Type B pancreatic cell (in vitro differentiated cells): ENCODE results near the gene CPSF4. TPM values are rescaled to one million over a fixed set of nuclear protein-coding genes. Genes with fewer than 3 reads are reported as not detected.

ENCODE experiments used
- DNase-seq: peaks from one replicate; pipeline ENCODE4 v3.0.0; 2021; ENCODE audit warnings: mixed read lengths; ENCODE audit not compliant: unreplicated experiment; ENCODE audit errors: extremely low spot score
- H3K27ac Mint-ChIP-seq: 2 replicates; pipeline ENCODE4 v1.8.0; 2021; ENCODE audit warnings: mild to moderate bottlenecking, mixed read lengths
- H3K27me3 Mint-ChIP-seq: 2 replicates; pipeline ENCODE4 v1.8.0; 2021; ENCODE audit warnings: mixed read lengths
- H3K36me3 Mint-ChIP-seq: 2 replicates; pipeline ENCODE4 v1.8.0; 2021; ENCODE audit warnings: mixed read lengths
- H3K4me1 Mint-ChIP-seq: one replicate; pipeline ENCODE4 v1.8.0; 2021; ENCODE audit warnings: mixed read lengths; ENCODE audit not compliant: unreplicated experiment
- H3K4me3 Mint-ChIP-seq: 2 replicates; pipeline ENCODE4 v1.8.0; 2021; ENCODE audit warnings: mild to moderate bottlenecking, mixed read lengths
- H3K9me3 Mint-ChIP-seq: 2 replicates; pipeline ENCODE4 v1.8.0; 2021; ENCODE audit warnings: mixed read lengths
- total RNA-seq: library from RNA; stranded (reverse); gene quantifications from 2 replicates; pipeline ENCODE4 v1.2.1, GENCODE V29; 2021; ENCODE audit warnings: low replicate concordance
- TF ChIP-seq, protein P1 (sequence below): fragments of 200-600 bp; sonication (generic); conservative IDR thresholded peaks from 2 replicates; pipeline ENCODE4 v1.5.0; 2021; ENCODE audit warnings: antibody characterized with exemption, mild to moderate bottlenecking

CPSF4 gene
- total RNA-seq, 1 donor from 2014 or later = 64.1 TPM

DNA sequence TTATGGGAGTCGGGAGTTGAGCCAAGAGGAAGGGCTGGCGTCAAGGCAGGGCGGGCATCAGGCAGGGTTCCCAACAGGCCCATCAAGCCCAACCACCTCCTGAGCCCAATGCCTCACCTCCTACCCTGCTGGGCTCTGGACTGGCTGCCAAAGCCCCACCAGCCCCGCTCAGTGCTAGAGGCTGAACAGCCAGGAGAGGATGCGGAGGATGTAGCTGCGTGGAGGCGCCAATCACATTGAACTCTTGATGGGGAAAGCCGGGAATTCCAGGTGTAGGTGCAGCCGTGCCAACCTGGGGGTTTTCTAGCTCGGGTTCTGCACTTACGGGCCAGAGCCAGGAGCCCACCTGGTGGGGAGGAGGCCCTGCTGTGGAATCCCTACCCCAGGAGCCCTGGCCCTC lies 14.4 kb downstream of the CPSF4 start:
- H3K27me3 Mint-ChIP-seq = no peaks in the 10 kb centered on the region

DNA sequence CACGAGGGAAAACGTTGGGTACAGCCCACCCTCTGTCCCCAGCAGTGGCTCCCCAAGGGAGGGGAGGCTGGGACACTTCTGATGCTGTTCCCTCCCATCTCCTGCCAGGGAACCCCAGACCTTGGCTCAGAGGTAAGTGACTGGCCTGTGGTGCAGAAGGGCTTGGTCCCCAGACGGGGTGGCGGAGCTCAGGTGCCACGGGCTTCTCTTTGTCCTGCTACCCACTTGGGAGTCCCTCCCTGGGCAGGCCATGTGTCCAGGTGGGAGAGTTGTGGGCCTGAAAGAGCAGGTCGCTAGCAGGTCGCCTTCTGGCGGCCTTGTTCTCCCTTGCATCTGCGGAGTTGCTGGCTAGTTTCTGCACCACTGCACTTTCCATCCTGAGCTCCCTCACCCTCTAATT lies 17.1 kb downstream of the CPSF4 start:
- TF ChIP-seq, protein P1, sequence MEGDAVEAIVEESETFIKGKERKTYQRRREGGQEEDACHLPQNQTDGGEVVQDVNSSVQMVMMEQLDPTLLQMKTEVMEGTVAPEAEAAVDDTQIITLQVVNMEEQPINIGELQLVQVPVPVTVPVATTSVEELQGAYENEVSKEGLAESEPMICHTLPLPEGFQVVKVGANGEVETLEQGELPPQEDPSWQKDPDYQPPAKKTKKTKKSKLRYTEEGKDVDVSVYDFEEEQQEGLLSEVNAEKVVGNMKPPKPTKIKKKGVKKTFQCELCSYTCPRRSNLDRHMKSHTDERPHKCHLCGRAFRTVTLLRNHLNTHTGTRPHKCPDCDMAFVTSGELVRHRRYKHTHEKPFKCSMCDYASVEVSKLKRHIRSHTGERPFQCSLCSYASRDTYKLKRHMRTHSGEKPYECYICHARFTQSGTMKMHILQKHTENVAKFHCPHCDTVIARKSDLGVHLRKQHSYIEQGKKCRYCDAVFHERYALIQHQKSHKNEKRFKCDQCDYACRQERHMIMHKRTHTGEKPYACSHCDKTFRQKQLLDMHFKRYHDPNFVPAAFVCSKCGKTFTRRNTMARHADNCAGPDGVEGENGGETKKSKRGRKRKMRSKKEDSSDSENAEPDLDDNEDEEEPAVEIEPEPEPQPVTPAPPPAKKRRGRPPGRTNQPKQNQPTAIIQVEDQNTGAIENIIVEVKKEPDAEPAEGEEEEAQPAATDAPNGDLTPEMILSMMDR = no peak
- no peak overlapping the region for H3K27ac Mint-ChIP-seq

More for the DNA sequence above, 14.4 kb downstream of the CPSF4 start:
- no peaks in the 10 kb centered on the region for H3K9me3 Mint-ChIP-seq
- DNase-seq = no peak
- no peak overlapping the region for H3K4me3 Mint-ChIP-seq
- H3K36me3 Mint-ChIP-seq = peaks cover 8% of the 10 kb centered on the region
- no peak overlapping the region for H3K27ac Mint-ChIP-seq
- no peaks in the 10 kb centered on the region for H3K4me1 Mint-ChIP-seq
- TF ChIP-seq, protein P1 = no peak

DNA sequence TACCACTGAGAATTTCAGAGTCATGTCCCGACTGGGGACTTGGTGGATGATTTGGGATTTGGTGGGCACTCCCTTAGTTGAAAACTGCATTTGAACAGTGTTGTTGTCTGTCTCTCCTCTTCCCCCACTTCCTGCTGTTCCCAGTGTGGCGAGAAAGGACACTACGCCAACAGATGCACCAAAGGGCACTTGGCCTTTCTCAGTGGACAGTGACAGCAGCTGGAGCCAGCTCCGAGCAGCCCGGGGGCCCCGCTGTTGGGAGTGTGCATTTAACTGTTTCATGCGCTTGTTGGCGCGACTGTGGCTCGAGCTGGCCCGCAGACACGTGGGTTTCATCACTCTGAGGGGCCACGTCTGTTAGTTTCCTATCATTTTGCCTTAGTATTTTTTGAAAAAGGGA lies 17.5 kb downstream of the CPSF4 start:
- DNase-seq = no peak
- no peaks in the 10 kb centered on the region for H3K9me3 Mint-ChIP-seq
- peaks cover 20% of the 10 kb centered on the region for H3K36me3 Mint-ChIP-seq
- TF ChIP-seq, protein P1 = no peak
- no peaks in the 10 kb centered on the region for H3K27me3 Mint-ChIP-seq
- no peak overlapping the region for H3K27ac Mint-ChIP-seq
- H3K4me3 Mint-ChIP-seq = no peak overlapping the region
- peaks cover 7% of the 10 kb centered on the region for H3K4me1 Mint-ChIP-seq

More for the DNA sequence above, 17.1 kb downstream of the CPSF4 start:
- Mint-ChIP-seq H3K9me3 (no peaks in the 10 kb centered on the region), H3K27me3 (no peaks in the 10 kb centered on the region), H3K4me3 (no peak overlapping the region), H3K4me1 (peaks cover 7% of the 10 kb centered on the region), H3K36me3 (peaks cover 23% of the 10 kb centered on the region)
- no peak for DNase-seq

DNA sequence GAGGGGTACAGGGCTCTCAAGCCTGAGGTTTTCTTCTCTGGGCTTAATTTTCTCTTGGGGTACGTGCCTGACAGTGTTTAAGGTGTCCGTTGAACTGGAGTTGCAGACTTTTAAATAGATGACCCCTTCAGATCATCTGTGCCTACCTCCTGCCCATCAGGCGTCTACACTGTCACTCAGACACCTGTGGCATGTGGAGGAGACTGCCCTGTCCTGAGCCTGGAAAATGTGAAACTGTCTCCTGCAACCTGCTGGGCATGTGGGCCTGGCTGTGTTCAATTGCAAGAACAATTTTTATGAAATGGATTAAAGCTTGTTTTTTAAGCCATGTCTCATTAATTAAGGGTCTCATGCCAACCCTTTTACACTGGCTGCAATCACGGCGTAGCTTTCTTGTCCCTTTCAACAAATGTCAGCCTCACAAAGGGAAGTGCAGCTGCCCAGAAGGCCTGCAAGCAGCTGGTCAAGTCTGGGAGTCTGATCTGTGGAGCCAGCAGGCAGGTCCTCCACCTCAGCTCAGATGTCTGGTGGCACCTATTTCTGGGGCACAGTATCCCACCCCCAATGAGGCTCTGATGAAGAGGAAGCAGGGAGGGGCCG lies 18.4 kb downstream of the CPSF4 start:
- DNase-seq = no peak
- H3K9me3 Mint-ChIP-seq = no peaks in the 10 kb centered on the region
- no peaks in the 10 kb centered on the region for H3K27me3 Mint-ChIP-seq
- peaks cover 7% of the 10 kb centered on the region for H3K4me1 Mint-ChIP-seq
- TF ChIP-seq, protein P1 = no peak
- no peak overlapping the region for H3K27ac Mint-ChIP-seq
- H3K4me3 Mint-ChIP-seq = no peak overlapping the region
- H3K36me3 Mint-ChIP-seq = peaks cover 20% of the 10 kb centered on the region

DNA sequence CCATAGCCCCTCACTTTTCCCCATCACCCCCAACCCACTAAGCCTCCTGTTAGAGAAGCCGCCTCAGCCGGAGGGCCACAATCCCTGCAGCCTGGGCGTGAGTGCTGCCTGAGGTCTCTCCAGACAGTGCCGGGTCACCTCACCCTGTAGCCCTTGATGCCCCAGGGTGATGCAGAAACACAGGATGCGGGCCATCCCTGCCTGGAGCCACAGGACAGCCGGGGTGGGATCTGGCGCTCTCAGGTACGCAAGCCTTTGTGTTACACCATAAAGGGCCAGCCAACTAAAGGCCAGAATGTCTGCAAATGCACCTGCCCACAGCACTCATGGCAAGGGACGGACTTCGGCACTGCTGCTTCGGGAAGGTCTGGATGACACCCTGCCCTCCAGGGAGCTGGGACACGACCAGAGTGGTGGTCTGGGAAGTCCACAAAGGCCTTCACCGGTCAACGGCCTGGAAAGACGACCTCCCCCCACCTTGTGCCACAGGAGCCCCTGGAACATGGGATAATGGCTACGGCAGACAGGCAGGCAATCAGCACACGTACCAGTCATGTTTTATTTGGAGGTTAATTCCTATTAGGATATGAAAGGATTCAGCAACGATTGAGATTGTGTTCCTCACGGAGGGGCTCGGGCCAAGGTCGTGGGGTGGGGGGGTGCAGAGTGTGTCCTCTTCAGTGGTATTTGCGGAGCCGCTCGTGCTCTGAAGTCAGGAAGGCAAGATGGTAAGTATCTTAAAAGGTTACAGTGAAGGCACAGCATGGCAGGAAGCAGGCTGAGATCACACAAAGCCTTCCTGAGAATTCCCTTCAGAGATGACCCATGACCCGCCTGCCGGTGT lies 19.1 kb downstream of the CPSF4 start:
- H3K4me3 Mint-ChIP-seq = no peak overlapping the region
- peaks cover 22% of the 10 kb centered on the region for H3K36me3 Mint-ChIP-seq
- H3K27me3 Mint-ChIP-seq = no peaks in the 10 kb centered on the region
- H3K4me1 Mint-ChIP-seq = peaks cover 7% of the 10 kb centered on the region
- DNase-seq = no peak
- peak overlapping the region; percentile 51 for H3K27ac Mint-ChIP-seq
- no peaks in the 10 kb centered on the region for H3K9me3 Mint-ChIP-seq
- TF ChIP-seq, protein P1 = no peak
